HG03439 (cell line): ENCODE measurements around the gene CACNG8.

Experiments used
- ATAC-seq: cut with Tn5 transposase; IDR thresholded peaks from one replicate; pipeline ENCODE4 v1.9.1; 2021; ENCODE audit warnings: mild to moderate bottlenecking, moderate library complexity; ENCODE audit not compliant: unreplicated experiment

CACNG8 gene

GRCh38 chr19:53961523-53962356 lies 997 bp upstream of the CACNG8 start:
- ATAC-seq, result no peak

GRCh38 chr19:53965091-53965490 lies 2.4 kb downstream of the CACNG8 start:
- no peak for ATAC-seq

GRCh38 chr19:53966931-53967330 lies 4.2 kb downstream of the CACNG8 start:
- no peak for ATAC-seq

GRCh38 chr19:53969366-53969765 lies 6.6 kb downstream of the CACNG8 start:
- no peak for ATAC-seq

GRCh38 chr19:53971673-53972072 lies 8.9 kb downstream of the CACNG8 start:
- no peak for ATAC-seq

- ATAC-seq, result no peak
Observed at GRCh38 chr19:53977429-53977990, 14.8 kb downstream of the CACNG8 start.

GRCh38 chr19:53977991-53978731 lies 15.4 kb downstream of the CACNG8 start:
- no peak for ATAC-seq

GRCh38 chr19:53978975-53979801 lies 16.5 kb downstream of the CACNG8 start:
- no peak for ATAC-seq

GRCh38 chr19:53980539-53981375 lies 18.0 kb downstream of the CACNG8 start:
- no peak for ATAC-seq

GRCh38 chr19:53981376-53981951 lies 18.7 kb downstream of the CACNG8 start:
- ATAC-seq, result no peak

GRCh38 chr19:53982001-53982451 lies 19.3 kb downstream of the CACNG8 start:
- no peak for ATAC-seq

GRCh38 chr19:53982611-53983010 lies 19.9 kb downstream of the CACNG8 start:
- ATAC-seq, result no peak

GRCh38 chr19:53983457-53984289 lies 20.9 kb downstream of the CACNG8 start:
- ATAC-seq, result no peak

- no peak for ATAC-seq
Observed at GRCh38 chr19:53985863-53986262, 23.1 kb downstream of the CACNG8 start.

- no peak for ATAC-seq
Observed at GRCh38 chr19:53988981-53989380, 26.2 kb downstream of the CACNG8 start.

GRCh38 chr19:53989600-53990533 lies 27.1 kb downstream of the CACNG8 start:
- no peak for ATAC-seq

- ATAC-seq, result no peak
Observed at GRCh38 chr19:53991224-53992113, 28.7 kb downstream of the CACNG8 start, which contains the start of gene CACNG6. Gene CACNG6 (plus strand): TSS chr19:53991637. CDS start chr19:53992878, 1,241 bp downstream.
